ES-I3 (cell line): ENCODE data around the gene TRIM8.
"Not testable (repeated sequence)": the region's sequence is repeated elsewhere in the genome, so short reads cannot be mapped to it uniquely, and the experiment has no call there.

Source experiments
- H3K36me3 ChIP-seq: 2 replicates; pipeline ENCODE4 v1.6.1; 2013; ENCODE audit warnings: mild to moderate bottlenecking, low read length, control low read depth, moderate library complexity; ENCODE audit not compliant: insufficient read depth
- H3K4me1 ChIP-seq: 2 replicates; pipeline ENCODE4 v1.6.1; 2013; ENCODE audit warnings: mild to moderate bottlenecking, control low read depth, low read length; ENCODE audit not compliant: insufficient read depth
- H3K9ac ChIP-seq: 2 replicates; pipeline ENCODE4 v1.6.1; 2013; ENCODE audit warnings: low read depth, mild to moderate bottlenecking, low read length, moderate library complexity
- H3K9me3 ChIP-seq: 2 replicates; pipeline ENCODE4 v1.6.1; 2013; ENCODE audit warnings: mild to moderate bottlenecking, low read length, moderate library complexity; ENCODE audit not compliant: control insufficient read depth, insufficient read depth

TRIM8 gene

DNA sequence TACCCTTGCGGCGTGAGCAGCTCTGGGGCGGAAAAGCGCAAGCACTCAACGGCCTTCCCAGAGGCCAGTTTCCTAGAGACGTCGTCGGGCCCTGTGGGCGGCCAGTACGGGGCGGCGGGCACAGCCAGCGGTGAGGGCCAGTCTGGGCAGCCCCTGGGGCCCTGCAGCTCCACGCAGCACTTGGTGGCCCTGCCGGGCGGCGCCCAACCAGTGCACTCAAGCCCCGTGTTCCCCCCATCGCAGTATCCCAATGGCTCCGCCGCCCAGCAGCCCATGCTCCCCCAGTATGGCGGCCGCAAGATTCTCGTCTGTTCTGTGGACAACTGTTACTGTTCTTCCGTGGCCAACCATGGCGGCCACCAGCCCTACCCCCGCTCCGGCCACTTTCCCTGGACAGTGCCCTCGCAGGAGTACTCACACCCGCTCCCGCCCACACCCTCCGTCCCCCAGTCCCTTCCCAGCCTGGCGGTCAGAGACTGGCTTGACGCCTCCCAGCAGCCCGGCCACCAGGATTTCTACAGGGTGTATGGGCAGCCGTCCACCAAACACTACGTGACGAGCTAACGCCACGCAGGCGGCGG is 12.6 kb downstream of the TRIM8 start:
- Histone ChIP-seq H3K9me3 (no peaks in the 10 kb centered on the region), H3K4me1 (peaks cover 20% of the 10 kb centered on the region), H3K9ac (no peak overlapping the region), H3K36me3 (peaks cover 8% of the 10 kb centered on the region; the same call in 1 of the 2 replicates)

DNA sequence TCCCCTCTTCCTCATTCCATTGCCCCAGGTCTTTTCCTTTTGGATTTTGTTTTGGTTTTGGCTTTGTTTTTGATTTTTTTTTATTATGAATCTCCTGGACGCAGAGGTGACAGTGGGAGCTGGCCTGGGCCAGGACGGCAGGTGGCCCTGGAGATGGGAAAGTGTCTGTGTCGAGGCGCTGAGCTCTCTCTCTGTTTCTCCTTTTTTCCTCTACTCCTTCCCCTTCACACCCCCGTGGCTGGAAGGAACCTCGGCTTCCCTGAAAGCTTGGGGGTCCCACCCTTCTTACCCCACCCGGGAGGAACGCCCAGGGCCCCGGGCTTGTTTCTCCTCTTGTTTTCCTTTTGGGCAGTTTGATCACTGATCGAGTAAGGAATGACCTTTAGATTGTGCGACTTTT is 13.2 kb downstream of the TRIM8 start:
- Histone ChIP-seq H3K9ac (no peak overlapping the region), H3K36me3 (peaks cover 8% of the 10 kb centered on the region; the same call in 1 of the 2 replicates), H3K4me1 (peaks cover 20% of the 10 kb centered on the region), H3K9me3 (no peaks in the 10 kb centered on the region)

DNA sequence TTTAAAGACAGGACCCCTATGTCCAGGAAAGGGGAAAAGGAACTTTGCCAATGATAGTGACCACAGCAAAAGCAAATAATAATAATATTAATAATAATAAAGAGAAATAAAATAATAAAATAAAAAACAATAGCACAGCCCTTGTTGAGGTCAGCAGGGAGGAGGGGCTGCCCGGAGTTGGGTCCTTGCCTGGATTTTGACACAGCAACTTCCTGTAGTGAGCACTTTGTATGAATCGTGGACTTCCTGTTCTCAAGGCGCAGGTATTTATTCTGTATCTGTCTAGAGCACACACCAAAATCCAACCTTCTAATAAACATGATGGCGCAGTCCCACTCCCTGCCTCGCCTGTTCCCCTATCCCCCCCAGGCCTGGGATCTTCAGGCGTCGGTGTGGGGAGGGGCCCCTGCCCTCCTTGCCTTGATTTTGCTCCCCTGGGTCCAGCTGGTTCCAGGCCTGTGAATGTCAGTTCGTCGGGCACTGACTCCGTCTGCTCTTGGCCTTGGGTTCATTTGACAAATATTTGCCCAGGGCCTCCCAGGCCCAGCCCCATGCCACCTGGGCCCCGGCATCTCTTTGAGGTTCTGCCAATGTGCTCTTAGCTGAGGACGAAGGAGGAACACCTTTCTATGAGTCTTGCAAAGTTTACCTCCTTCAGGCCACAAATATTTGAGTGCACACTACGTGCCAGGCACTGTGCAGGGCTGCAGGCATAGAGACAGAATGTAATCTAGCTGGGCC is 13.9 kb downstream of the TRIM8 start:
- peaks cover 8% of the 10 kb centered on the region; the same call in 1 of the 2 replicates for H3K36me3 ChIP-seq
- peaks cover 20% of the 10 kb centered on the region for H3K4me1 ChIP-seq
- H3K9me3 ChIP-seq, result no peaks in the 10 kb centered on the region
- no peak overlapping the region for H3K9ac ChIP-seq

DNA sequence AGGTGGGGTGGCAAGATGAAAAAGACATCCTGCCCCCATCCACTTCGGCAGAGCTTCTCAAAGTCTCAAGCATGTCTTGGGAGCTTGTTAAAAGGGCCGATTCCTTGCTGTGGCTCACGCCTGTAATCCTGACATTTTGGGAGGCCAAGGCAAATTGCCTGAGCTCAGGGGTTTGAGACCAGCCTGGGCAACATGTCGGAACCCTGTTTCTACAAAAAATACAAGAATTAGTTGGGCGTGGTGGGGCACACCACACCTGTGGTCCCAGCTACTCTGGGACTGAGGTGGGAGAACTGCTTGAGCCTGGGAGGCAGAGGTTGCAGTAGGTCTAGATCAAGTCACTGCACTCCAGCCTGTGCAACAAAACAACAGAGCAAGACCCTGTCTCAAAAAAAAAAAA is 14.5 kb downstream of the TRIM8 start:
- H3K9ac ChIP-seq, result no peak overlapping the region
- H3K4me1 ChIP-seq, result peaks cover 20% of the 10 kb centered on the region
- H3K36me3 ChIP-seq, result peaks cover 8% of the 10 kb centered on the region; the same call in 1 of the 2 replicates
- no peaks in the 10 kb centered on the region for H3K9me3 ChIP-seq

- Histone ChIP-seq H3K4me1 (peaks cover 20% of the 10 kb centered on the region), H3K36me3 (0 out of 2 replicates have a peak, but pooled peaks cover 5% of the 10 kb centered on the region), H3K9ac (peak overlapping the region; percentile 22; the same call in 1 of the 2 replicates), H3K9me3 (no peaks in the 10 kb centered on the region)
These were observed 16.8 kb downstream of the TRIM8 start for GRCh38 chr10:102660888-102661657.

GRCh38 chr10:102661658-102662028 is 17.4 kb downstream of the TRIM8 start:
- Histone ChIP-seq H3K36me3 (no peaks in the 10 kb centered on the region), H3K4me1 (peaks cover 20% of the 10 kb centered on the region), H3K9ac (no peak overlapping the region), H3K9me3 (no peaks in the 10 kb centered on the region)

DNA sequence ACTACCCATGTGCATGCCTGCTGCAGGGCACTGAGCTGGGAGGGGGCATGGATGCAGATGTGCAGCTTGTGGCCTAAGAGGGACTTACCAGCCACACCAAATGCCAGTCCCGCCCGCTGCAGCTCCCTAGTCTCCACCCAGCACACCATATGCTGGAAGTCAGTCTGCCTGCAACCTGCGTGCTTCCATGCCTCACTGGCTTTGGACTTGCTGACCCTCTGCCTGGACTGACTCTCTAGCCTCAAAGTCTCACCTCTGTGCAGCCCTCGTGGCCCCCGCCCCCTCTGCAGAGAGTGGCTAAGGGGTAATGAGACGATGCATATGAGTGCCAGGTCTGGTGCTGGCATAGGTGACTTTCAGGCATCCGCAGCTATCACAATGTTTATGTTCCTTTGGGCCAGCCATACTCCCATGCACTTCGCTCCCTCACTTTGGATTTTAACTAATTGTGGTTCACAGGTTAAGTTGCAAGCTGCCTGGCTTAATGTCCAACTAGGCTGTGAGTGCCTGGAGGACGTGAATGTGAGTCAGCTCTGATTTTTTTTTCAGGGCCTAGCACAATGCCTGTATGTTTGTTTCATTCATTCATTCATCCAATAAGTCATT is 21.7 kb downstream of the TRIM8 start:
- Histone ChIP-seq H3K4me1 (peaks cover 26% of the 10 kb centered on the region; the same call in 1 of the 2 replicates), H3K9me3 (no peaks in the 10 kb centered on the region), H3K9ac (no peak overlapping the region), H3K36me3 (no peaks in the 10 kb centered on the region)

DNA sequence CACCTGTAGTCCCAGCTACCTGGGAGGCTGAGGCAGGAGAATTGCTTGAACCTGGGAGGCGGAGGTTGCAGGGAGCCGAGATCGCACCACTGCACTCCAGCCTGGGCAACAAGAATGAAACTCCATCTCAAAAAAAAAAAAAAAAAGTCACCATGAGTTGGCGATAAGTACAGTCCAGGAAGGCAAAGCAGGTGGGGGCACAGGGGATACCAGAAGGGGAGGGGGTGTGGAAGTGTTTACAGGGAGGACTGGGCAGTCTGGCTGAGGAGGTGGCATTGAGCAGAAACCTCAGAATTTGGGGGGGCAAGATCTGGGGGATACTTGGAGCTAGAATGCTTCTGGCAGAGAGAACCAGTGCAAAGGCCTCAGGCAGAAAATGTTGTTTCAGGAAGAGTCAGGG is 23.1 kb downstream of the TRIM8 start:
- H3K36me3 ChIP-seq, H3K9me3 ChIP-seq, H3K9ac ChIP-seq: not testable (repeated sequence)
- H3K4me1 ChIP-seq, result peaks cover 21% of the 10 kb centered on the region; the same call in 1 of the 2 replicates

DNA sequence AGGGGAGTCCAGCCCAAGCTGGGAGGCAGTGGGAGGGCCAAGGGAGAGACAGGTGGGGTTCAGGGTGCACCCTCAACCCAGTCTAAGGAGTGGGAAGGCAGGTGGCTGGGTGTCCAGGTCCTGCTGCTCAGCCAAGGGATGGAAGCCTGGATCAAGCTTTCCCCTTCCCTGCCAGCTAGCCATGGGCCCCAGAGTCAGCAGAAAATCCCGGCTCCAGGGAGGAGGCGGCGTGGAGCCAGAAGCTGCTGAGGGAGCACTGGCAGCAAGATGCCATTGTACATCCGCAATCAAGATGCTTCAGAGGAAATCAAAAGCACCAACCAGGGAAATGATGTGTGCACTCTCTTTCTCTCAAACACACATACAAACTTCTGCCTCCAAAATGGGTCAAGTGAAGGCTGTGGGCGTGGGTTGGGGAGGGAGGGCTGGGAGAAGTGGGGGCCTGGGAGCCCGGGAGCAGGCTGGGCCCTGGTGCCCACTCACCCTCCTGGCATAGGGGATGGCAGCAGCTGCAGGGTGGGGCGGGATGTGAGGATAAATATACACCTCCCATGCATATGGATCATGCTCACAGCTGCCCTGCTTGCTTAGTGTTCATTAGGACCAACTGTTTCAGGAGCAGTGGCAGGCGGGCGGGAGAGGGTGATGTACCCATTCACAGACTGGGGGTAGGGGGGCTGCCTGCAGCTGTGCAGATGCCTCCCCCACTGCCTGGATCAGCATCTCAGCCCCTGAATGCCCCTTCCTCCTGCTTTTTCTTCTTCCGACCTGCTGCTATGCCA is 24.2 kb downstream of the TRIM8 start:
- Histone ChIP-seq H3K4me1 (peaks cover 26% of the 10 kb centered on the region; the same call in 1 of the 2 replicates), H3K36me3 (no peaks in the 10 kb centered on the region), H3K9me3 (no peaks in the 10 kb centered on the region), H3K9ac (no peak overlapping the region)

DNA sequence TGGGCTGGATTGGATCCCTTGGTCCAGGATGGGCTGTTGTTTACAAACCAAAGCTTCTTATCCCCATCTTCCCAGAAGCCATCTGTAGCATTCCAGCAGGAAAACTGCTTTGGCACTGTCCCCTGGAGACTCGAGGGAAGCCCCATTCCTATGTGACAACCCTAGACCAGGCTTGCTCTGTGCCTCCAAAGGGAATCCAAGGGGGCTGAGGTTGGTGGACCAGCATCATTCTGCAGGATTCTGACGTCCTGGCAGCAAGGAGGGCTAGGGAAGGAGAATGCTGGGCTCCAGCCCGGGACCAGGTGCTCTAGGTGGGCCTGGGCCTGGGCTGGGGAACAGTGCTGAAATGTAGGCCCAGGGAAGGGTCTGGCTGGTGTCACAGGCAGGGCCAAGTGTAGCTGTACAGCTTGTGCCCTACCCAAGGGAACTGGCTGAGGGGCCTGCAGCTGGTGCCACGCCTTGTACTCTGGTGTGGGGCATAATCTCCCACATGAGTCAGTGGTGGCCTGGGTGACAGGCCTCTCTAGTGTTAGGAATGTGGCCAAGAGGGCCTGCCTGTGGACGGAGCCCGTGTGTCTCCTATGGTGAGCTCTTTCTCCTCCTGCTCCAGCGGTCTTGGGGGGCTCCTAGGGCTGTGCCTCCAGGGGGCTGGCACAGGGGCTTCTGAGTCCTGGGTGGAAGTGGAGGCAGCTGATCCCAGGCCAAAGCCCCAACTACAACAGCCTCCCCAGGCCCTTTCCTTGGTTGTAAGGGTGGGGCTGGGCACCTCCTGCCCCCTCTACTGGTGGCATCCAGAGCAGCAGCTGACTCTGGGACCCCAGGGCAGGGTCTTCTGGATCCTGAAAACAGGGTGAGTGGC is 25.2 kb downstream of the TRIM8 start:
- Histone ChIP-seq H3K36me3 (no peaks in the 10 kb centered on the region), H3K4me1 (peaks cover 33% of the 10 kb centered on the region; the same call in 1 of the 2 replicates), H3K9ac (no peak overlapping the region), H3K9me3 (no peaks in the 10 kb centered on the region)

DNA sequence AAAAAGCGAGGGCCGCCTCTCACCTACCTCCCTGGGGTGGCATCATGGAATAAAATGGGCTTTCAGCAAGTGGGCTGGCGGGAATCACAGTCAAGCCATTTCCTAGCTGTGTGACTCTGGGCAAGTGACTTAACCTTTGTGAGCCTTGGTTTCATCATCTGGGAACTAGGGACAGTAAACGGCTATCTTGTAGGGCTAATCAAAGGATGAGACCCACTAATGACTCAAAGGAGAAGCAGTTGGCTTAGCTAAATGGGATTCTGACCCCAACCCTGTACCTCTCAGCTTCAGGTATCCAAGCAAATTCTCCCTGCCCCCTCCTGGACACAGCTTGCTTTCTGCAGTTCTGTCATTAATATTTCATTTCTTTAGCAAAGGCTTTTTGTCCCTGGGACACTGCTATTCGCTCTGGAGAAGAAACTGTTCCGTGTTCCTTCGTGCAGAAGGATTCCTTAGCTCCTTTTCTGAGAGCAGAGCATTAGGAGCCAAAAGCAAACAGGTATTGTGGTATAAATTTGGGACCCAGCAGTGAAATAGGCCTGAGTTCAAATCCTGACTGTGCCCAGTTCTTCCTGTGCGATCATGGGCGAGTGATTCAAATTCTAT is 25.9 kb downstream of the TRIM8 start:
- Histone ChIP-seq H3K9ac (no peak overlapping the region), H3K36me3 (no peaks in the 10 kb centered on the region), H3K9me3 (no peaks in the 10 kb centered on the region), H3K4me1 (peaks cover 40% of the 10 kb centered on the region)

- Histone ChIP-seq H3K4me1 (peaks cover 48% of the 10 kb centered on the region), H3K9ac (no peak overlapping the region)
These were observed 26.7 kb downstream of the TRIM8 start for GRCh38 chr10:102670871-102671434.

More at GRCh38 chr10:102670871-102671434, 26.7 kb downstream of the TRIM8 start:
- Histone ChIP-seq H3K36me3 (no peaks in the 10 kb centered on the region), H3K9me3 (no peaks in the 10 kb centered on the region)
